Parathyroid adenoma (tissue), 2 donors: Measurements from ENCODE around the gene PRRC1.

Experiments
- H2AFZ ChIP-seq: fragments of 300-600 bp; sonication (generic); one replicate; pipeline ENCODE4 v1.7.0; 2017; ENCODE audit warnings: antibody characterized with exemption, mild to moderate bottlenecking
- H3K27ac ChIP-seq: fragments of 300-600 bp; sonication (generic); one replicate; pipeline ENCODE4 v1.7.0; 2017
- H3K27me3 ChIP-seq: fragments of 300-600 bp; sonication (generic); one replicate; pipeline ENCODE4 v1.7.0; 2017; ENCODE audit warnings: low read length; ENCODE audit not compliant: control insufficient read depth, insufficient read depth
- H3K36me3 ChIP-seq: fragments of 300-600 bp; sonication (generic); one replicate; pipeline ENCODE4 v1.7.0; 2017; ENCODE audit warnings: low read length; ENCODE audit not compliant: control insufficient read depth, insufficient read depth
- H3K4me1 ChIP-seq: fragments of 300-600 bp; sonication (generic); one replicate; pipeline ENCODE4 v1.7.0; 2017; ENCODE audit warnings: control low read depth
- H3K4me2 ChIP-seq: fragments of 300-600 bp; sonication (generic); one replicate; pipeline ENCODE4 v1.7.0; 2017; ENCODE audit warnings: low read length
- H3K4me3 ChIP-seq: fragments of 300-600 bp; sonication (generic); one replicate; pipeline ENCODE4 v1.7.0; 2017; ENCODE audit warnings: low read depth, low read length
- H3K79me2 ChIP-seq: fragments of 300-600 bp; sonication (generic); one replicate; pipeline ENCODE4 v1.7.0; 2017; ENCODE audit warnings: control low read depth
- H3K9ac ChIP-seq: fragments of 300-600 bp; sonication (generic); one replicate; pipeline ENCODE4 v1.7.0; 2017; ENCODE audit warnings: mild to moderate bottlenecking
- H3K9me3 ChIP-seq: fragments of 300-600 bp; sonication (generic); one replicate; pipeline ENCODE4 v1.7.0; 2017; ENCODE audit warnings: low read length; ENCODE audit not compliant: control insufficient read depth
- TF ChIP-seq, protein P1 (sequence below): fragments of 300-600 bp; sonication (generic); IDR thresholded peaks from one replicate; pipeline ENCODE4 v1.7.0; 2017; ENCODE audit warnings: antibody characterized with exemption, mild to moderate bottlenecking
- donor health status: primary hyperparathyroidism.

The PRRC1 gene

DNA sequence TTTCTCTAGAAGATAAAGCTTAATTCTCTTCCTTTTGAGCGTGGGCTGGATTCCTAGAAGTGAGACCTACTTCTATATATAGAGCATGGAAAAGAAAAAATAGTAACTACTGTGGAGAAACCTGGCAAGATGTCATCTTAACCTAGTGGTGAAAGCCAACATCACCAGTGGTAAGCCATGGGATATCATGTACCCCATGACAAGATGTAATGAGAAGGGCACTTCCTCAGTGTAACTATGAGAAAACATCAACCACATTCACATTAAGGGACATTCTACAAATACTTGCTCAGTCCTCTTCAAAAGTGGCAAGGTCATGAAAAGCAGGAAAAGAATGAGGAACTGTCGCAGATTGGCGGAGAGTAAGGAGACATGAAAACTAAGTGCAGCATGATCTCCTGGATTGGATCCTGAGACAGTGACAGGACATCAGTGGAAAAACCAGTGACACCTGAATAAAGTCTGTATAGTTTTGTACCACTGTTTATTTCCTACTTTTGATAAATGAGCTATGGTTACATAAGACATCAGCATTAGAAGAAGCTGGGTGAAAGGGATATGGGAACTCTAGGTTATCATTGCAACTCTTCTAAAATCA, 65.4 kb downstream of the PRRC1 start:
- Histone ChIP-seq H3K4me1 (no peaks in the 10 kb centered on the region), H3K79me2 (no peaks in the 10 kb centered on the region), H3K4me3 (no peak overlapping the region), H3K36me3 (no peaks in the 10 kb centered on the region), H3K27me3 (no peaks in the 10 kb centered on the region), H3K27ac (no peak overlapping the region), H3K9me3 (no peaks in the 10 kb centered on the region), H3K4me2 (no peak overlapping the region), H2AFZ (no peak overlapping the region), H3K9ac (no peak overlapping the region)
- TF ChIP-seq, protein P1, sequence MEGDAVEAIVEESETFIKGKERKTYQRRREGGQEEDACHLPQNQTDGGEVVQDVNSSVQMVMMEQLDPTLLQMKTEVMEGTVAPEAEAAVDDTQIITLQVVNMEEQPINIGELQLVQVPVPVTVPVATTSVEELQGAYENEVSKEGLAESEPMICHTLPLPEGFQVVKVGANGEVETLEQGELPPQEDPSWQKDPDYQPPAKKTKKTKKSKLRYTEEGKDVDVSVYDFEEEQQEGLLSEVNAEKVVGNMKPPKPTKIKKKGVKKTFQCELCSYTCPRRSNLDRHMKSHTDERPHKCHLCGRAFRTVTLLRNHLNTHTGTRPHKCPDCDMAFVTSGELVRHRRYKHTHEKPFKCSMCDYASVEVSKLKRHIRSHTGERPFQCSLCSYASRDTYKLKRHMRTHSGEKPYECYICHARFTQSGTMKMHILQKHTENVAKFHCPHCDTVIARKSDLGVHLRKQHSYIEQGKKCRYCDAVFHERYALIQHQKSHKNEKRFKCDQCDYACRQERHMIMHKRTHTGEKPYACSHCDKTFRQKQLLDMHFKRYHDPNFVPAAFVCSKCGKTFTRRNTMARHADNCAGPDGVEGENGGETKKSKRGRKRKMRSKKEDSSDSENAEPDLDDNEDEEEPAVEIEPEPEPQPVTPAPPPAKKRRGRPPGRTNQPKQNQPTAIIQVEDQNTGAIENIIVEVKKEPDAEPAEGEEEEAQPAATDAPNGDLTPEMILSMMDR: no peak

DNA sequence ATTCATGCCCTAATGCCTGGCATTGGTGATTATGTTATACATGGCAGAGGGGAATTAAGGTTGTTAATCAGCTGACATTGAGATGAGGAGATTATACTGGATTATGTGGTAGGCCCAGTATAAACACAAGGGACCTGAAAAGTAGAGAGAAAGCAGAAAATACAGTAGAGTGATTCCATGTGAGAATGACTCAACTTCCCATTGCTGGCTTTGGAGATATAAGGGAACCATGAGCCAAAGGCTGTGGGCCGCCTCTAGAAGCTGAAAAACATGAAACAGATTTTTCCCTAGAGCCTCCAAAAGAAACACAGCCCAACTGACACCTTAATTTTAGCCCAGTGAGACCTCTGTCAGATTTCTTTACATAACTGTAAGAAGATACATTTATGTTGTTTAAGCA, 66.4 kb downstream of the PRRC1 start:
- H3K36me3 ChIP-seq: no peaks in the 10 kb centered on the region
- no peak overlapping the region for H2AFZ ChIP-seq
- H3K9me3 ChIP-seq: no peaks in the 10 kb centered on the region
- no peaks in the 10 kb centered on the region for H3K27me3 ChIP-seq
- H3K4me2 ChIP-seq: no peak overlapping the region
- TF ChIP-seq, protein P1: no peak
- H3K4me3 ChIP-seq: no peak overlapping the region
- no peak overlapping the region for H3K9ac ChIP-seq
- H3K79me2 ChIP-seq: no peaks in the 10 kb centered on the region
- H3K27ac ChIP-seq: no peak overlapping the region
- no peaks in the 10 kb centered on the region for H3K4me1 ChIP-seq

DNA sequence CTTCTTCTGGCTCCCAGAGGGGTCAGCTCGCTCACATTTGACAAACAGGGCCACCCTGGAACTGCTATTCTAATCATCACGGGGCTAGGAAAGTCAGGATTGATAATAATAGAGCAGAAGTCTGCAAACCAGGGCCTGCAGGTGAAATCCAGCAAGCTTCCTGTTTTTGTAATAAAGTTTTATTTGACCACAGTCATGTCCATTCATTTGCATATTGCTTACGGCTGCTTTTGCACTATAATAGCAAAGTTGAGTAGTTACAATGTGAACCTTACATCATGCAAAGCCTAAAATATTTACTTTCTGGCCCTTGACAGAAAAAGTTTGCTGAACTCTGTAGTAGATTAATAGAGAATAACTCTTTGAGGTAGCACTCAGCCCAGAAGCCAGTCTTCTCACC, 68.2 kb downstream of the PRRC1 start:
- no peak overlapping the region for H3K4me3 ChIP-seq
- no peak overlapping the region for H3K4me2 ChIP-seq
- no peaks in the 10 kb centered on the region for H3K36me3 ChIP-seq
- TF ChIP-seq, protein P1: no peak
- H3K27ac ChIP-seq: no peak overlapping the region
- H3K4me1 ChIP-seq: no peaks in the 10 kb centered on the region
- no peaks in the 10 kb centered on the region for H3K27me3 ChIP-seq
- no peak overlapping the region for H3K9ac ChIP-seq
- H3K79me2 ChIP-seq: no peaks in the 10 kb centered on the region
- no peaks in the 10 kb centered on the region for H3K9me3 ChIP-seq
- no peak overlapping the region for H2AFZ ChIP-seq

DNA sequence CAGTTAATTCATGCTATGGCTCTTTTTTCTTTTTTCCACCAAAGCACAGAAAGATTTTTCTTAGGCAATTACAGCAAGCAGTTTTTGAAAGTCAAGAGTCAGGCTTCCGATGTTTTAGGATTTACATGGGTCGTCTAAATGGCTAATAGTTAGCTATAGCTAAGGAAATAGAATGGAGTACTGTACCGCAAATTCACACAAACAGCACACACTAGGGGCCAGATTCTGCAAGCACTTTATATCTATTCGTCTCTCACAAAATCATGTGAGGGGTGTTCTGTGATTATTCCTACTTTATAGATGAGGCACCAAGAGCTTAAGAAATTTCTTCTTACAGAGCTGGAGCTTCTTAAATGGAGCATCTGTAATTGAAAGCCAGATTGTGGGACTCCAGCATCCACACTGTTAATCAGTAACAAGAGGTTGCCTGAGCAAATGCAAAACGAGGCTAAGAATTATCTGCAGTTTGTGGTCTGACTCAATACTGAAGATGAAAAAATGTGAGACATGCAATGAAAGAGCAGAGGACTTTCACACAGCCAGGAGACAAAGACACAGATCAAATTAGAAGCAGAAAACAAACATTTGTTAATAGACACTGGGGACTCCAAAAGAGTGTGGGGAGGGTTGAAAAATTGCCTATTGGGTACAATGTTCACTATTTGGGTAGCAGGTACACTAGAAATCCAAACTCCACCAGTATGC, 68.8 kb downstream of the PRRC1 start:
- no peak overlapping the region for H3K4me2 ChIP-seq
- no peaks in the 10 kb centered on the region for H3K4me1 ChIP-seq
- no peaks in the 10 kb centered on the region for H3K79me2 ChIP-seq
- H3K4me3 ChIP-seq: no peak overlapping the region
- H3K36me3 ChIP-seq: no peaks in the 10 kb centered on the region
- no peaks in the 10 kb centered on the region for H3K27me3 ChIP-seq
- no peak overlapping the region for H3K27ac ChIP-seq
- TF ChIP-seq, protein P1: no peak
- H2AFZ ChIP-seq: no peak overlapping the region
- no peaks in the 10 kb centered on the region for H3K9me3 ChIP-seq
- no peak overlapping the region for H3K9ac ChIP-seq

- H3K79me2 ChIP-seq: no peaks in the 10 kb centered on the region
- H3K4me1 ChIP-seq: no peaks in the 10 kb centered on the region
- H3K27me3 ChIP-seq: no peaks in the 10 kb centered on the region
- H3K36me3 ChIP-seq: no peaks in the 10 kb centered on the region
- no peak overlapping the region for H3K27ac ChIP-seq
- no peak overlapping the region for H3K4me2 ChIP-seq
- no peaks in the 10 kb centered on the region for H3K9me3 ChIP-seq
- H2AFZ ChIP-seq: no peak overlapping the region
- H3K4me3 ChIP-seq: no peak overlapping the region
- TF ChIP-seq, protein P1: no peak
- H3K9ac ChIP-seq: no peak overlapping the region
These were observed 69.4 kb downstream of the PRRC1 start for GRCh38 chr5:127586811-127587210.
